ENCODE results near the gene ACR. TPM values are rescaled to one million over a fixed set of nuclear protein-coding genes. Genes with fewer than 3 reads are reported as not detected.
"Not testable (repeated sequence)": the region's sequence is repeated elsewhere in the genome, so short reads cannot be mapped to it uniquely, and the experiment has no call there.

The ACR gene
- total and polyA plus RNA-seq, 8 donors = 0.27 to 1.4 (median 0.56) TPM; not detected in 1

DNA sequence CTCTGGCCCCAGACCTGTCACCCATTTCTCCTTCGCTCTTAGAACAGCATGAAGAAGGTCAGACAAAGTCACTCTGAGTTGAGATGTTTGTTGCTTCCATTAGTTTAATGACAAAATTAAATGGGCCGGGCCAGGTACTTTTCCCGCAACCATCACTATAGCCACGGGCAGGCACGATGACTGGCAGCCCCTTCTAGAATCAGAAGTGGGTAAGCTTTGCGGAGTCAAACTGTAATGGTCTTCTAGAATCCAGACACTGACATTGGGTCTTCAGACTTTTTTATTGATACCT, 2.3 kb upstream of the ACR start:
- TF ChIP-seq, protein P1, sequence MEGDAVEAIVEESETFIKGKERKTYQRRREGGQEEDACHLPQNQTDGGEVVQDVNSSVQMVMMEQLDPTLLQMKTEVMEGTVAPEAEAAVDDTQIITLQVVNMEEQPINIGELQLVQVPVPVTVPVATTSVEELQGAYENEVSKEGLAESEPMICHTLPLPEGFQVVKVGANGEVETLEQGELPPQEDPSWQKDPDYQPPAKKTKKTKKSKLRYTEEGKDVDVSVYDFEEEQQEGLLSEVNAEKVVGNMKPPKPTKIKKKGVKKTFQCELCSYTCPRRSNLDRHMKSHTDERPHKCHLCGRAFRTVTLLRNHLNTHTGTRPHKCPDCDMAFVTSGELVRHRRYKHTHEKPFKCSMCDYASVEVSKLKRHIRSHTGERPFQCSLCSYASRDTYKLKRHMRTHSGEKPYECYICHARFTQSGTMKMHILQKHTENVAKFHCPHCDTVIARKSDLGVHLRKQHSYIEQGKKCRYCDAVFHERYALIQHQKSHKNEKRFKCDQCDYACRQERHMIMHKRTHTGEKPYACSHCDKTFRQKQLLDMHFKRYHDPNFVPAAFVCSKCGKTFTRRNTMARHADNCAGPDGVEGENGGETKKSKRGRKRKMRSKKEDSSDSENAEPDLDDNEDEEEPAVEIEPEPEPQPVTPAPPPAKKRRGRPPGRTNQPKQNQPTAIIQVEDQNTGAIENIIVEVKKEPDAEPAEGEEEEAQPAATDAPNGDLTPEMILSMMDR (IDR thresholded peaks at IDR 0.05) = no peak
- Histone ChIP-seq H3K36me3 (no peaks in the 10 kb centered on the region), H3K4me1 (peaks cover 0 to 14% of the 10 kb centered on the region in 2 donors), H3K27me3 (peaks cover 0 to 22% of the 10 kb centered on the region in 2 donors), H3K9me3 (no peaks in the 10 kb centered on the region), H3K4me3 (no peak overlapping the region), H3K27ac (no peak overlapping the region)
- DNase-seq = no peak
- intact Hi-C loops (cut with DNase I) = no loop called here
- no peak for ATAC-seq

DNA sequence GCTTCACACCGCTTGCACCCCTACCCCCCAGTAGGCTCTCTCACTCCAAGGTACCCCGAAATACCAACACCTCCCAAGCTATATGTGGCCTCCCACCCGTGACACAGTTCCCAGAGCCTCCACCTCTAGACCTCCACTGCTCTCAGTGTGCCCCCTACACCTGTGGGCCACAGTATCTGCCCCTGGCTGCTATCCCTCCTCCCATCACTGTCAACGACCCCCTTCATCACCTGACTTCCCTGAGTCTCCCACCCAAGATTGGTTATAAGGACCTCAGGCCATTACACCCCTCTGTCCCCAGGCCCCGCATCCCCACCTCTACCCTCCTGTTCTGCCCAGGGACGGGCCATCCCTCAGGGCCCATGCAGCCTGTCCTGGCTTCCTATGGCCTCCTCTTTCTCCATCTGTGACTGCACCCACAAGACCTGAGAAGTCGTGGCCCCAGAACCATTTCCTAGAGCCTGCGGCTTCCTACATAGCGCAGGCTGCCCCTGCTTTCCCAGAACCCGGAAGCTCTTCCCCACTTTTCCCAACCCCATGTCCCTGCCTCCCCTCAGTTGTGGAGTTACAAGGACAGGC, 734 bp downstream of the ACR start:
- peak in 1 of 4 donors; percentile 33 for DNase-seq
- H3K4me3 ChIP-seq = no peak overlapping the region
- peaks cover 0 to 6% of the 10 kb centered on the region in 2 donors for H3K27me3 ChIP-seq
- no peaks in the 10 kb centered on the region for H3K4me1 ChIP-seq
- no peaks in the 10 kb centered on the region for H3K36me3 ChIP-seq
- no peaks in the 10 kb centered on the region for H3K9me3 ChIP-seq
- H3K27ac ChIP-seq = no peak overlapping the region
- TF ChIP-seq, protein P1 (IDR thresholded peaks at IDR 0.05) = no peak
- no peak for ATAC-seq
- intact Hi-C loops (cut with DNase I) = no loop called here

- Histone ChIP-seq H3K9me3 (no peaks in the 10 kb centered on the region), H3K4me3 (no peak overlapping the region), H3K4me1 (no peaks in the 10 kb centered on the region), H3K27me3 (peaks cover 0 to 4% of the 10 kb centered on the region in 2 donors), H3K36me3 (no peaks in the 10 kb centered on the region), H3K27ac (no peak overlapping the region)
- TF ChIP-seq, protein P1 (IDR thresholded peaks at IDR 0.05) = no peak
- intact Hi-C loops (cut with DNase I) = no loop called here
- DNase-seq (peak in 2 of 4 donors; percentile 21 to 71), ATAC-seq (no peak)
Observed at GRCh38 chr22:50739279-50739691, 1.3 kb downstream of the ACR start.

DNA sequence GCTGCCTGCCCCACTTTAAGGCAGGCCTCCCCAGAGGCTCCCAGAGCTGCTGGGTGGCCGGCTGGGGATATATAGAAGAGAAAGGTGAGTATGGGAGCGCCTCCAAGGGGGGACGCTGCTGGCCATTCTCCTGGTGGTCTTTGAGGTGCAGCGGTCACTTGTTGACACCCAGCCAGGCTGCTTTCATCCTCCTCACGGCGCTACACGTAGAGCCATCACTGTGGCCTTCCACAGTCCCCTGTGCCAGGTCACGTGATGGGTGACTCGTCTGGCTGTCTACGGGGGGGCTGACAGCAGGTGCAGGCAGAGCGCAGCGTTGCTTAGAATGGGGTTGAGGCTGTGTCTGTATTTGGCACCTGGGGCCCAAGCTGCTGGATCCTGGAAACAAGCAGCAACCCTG, 1.9 kb downstream of the ACR start:
- no peaks in the 10 kb centered on the region for H3K9me3 ChIP-seq
- TF ChIP-seq, protein P1 (IDR thresholded peaks at IDR 0.05) = no peak
- H3K27me3 ChIP-seq = no peaks in the 10 kb centered on the region
- DNase-seq (peak in 2 of 4 donors; percentile 21 to 46), ATAC-seq (no peak)
- H3K27ac ChIP-seq = no peak overlapping the region
- intact Hi-C loops (cut with DNase I) = no loop called here
- H3K36me3 ChIP-seq = no peaks in the 10 kb centered on the region
- H3K4me3 ChIP-seq = no peak overlapping the region
- no peaks in the 10 kb centered on the region for H3K4me1 ChIP-seq

- H3K27me3 ChIP-seq; H3K36me3 ChIP-seq; H3K4me1 ChIP-seq; DNase-seq; intact Hi-C loops (cut with DNase I); ATAC-seq; H3K27ac ChIP-seq; H3K9me3 ChIP-seq; H3K4me3 ChIP-seq: not testable (repeated sequence)
Observed at GRCh38 chr22:50740714-50741113, 2.7 kb downstream of the ACR start.

- DNase-seq = peak in 1 of 4 donors; percentile 18
- H3K4me1 ChIP-seq; H3K27me3 ChIP-seq; H3K36me3 ChIP-seq; H3K27ac ChIP-seq; ATAC-seq; H3K9me3 ChIP-seq; intact Hi-C loops (cut with DNase I); H3K4me3 ChIP-seq: not testable (repeated sequence)
Observed at GRCh38 chr22:50744424-50744823, 6.4 kb downstream of the ACR start.

GRCh38 chr22:50747521-50747920, 9.5 kb downstream of the ACR start:
- H3K4me3 ChIP-seq; H3K27me3 ChIP-seq; H3K4me1 ChIP-seq; DNase-seq; ATAC-seq; H3K9me3 ChIP-seq; intact Hi-C loops (cut with DNase I); H3K36me3 ChIP-seq; H3K27ac ChIP-seq: not testable (repeated sequence)

DNA sequence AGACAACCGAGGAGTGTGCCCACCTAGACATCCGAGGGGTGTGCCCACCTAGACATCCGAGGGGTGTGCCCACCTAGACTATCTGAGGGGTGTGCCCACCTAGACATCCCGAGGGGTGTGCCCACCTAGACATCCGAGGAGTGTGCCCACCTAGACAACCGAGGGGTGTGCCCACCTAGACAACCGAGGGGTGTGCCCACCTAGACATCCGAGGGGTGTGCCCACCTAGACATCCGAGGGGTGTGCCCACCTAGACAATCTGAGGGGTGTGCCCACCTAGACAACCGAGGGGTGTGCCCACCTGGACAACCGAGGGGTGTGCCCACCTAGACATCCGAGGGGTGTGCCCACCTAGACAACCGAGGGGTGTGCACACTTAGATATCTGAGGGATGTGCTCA, 10.6 kb downstream of the ACR start:
- intact Hi-C loops (cut with DNase I); H3K27ac ChIP-seq; H3K27me3 ChIP-seq; H3K9me3 ChIP-seq; DNase-seq; H3K36me3 ChIP-seq; ATAC-seq; H3K4me1 ChIP-seq; H3K4me3 ChIP-seq: not testable (repeated sequence)

- H3K27me3 ChIP-seq; H3K9me3 ChIP-seq; H3K27ac ChIP-seq; H3K4me3 ChIP-seq; DNase-seq; H3K36me3 ChIP-seq; ATAC-seq; H3K4me1 ChIP-seq; intact Hi-C loops (cut with DNase I): not testable (repeated sequence)
Observed at GRCh38 chr22:50749302-50750074, 11.5 kb downstream of the ACR start.
